Activated CD8-positive, alpha-beta memory T cell treated with anti-CD3 and anti-CD28 coated beads, Interleukin-2, amount 50 U/mL, for 4 hours (primary cell): Measurements from ENCODE around the gene MCHR1.
"Not testable (repeated sequence)": the region's sequence is repeated elsewhere in the genome, so short reads cannot be mapped to it uniquely, and the experiment has no call there.

Source experiments
- DNase-seq: peaks from one replicate; pipeline ENCODE4 v3.0.0-alpha.2; 2020

MCHR1 gene

GRCh38 chr22:40659166-40659565 is 20.1 kb upstream of the MCHR1 start:
- DNase-seq, result no peak

- no peak for DNase-seq
Observed at GRCh38 chr22:40660730-40661129, 18.6 kb upstream of the MCHR1 start.

- no peak for DNase-seq
Observed at GRCh38 chr22:40661671-40662070, 17.6 kb upstream of the MCHR1 start.

- DNase-seq, result no peak
Observed at GRCh38 chr22:40665312-40665711, 14.0 kb upstream of the MCHR1 start.

GRCh38 chr22:40666151-40666848 is 13.0 kb upstream of the MCHR1 start:
- DNase-seq, result no peak

- no peak for DNase-seq
Observed at GRCh38 chr22:40668611-40669411, 10.5 kb upstream of the MCHR1 start.

GRCh38 chr22:40670058-40670457 is 9.2 kb upstream of the MCHR1 start:
- no peak for DNase-seq

- DNase-seq, result no peak
Observed at GRCh38 chr22:40671369-40671768, 7.9 kb upstream of the MCHR1 start.

GRCh38 chr22:40671796-40672360 is 7.4 kb upstream of the MCHR1 start:
- no peak for DNase-seq

GRCh38 chr22:40673017-40673416 is 6.3 kb upstream of the MCHR1 start:
- no peak for DNase-seq

- no peak for DNase-seq
Observed at GRCh38 chr22:40674274-40674673, 5.0 kb upstream of the MCHR1 start.

- not testable (repeated sequence) for DNase-seq
Observed at GRCh38 chr22:40676166-40676565, 3.1 kb upstream of the MCHR1 start.

- DNase-seq, result no peak
Observed at GRCh38 chr22:40676644-40677043, 2.6 kb upstream of the MCHR1 start.

- no peak for DNase-seq
Observed at GRCh38 chr22:40678493-40679248, 613 bp upstream of the MCHR1 start.

- DNase-seq, result no peak
Observed at GRCh38 chr22:40679964-40680818, 907 bp downstream of the MCHR1 start.

- DNase-seq, result no peak
Observed at GRCh38 chr22:40680819-40681183, 1.5 kb downstream of the MCHR1 start.

GRCh38 chr22:40681451-40681850 is 2.2 kb downstream of the MCHR1 start:
- no peak for DNase-seq

- no peak for DNase-seq
Observed at GRCh38 chr22:40684728-40685127, 5.4 kb downstream of the MCHR1 start.

- no peak for DNase-seq
Observed at GRCh38 chr22:40685406-40685805, 6.1 kb downstream of the MCHR1 start.

- DNase-seq, result no peak
Observed at GRCh38 chr22:40687706-40688105, 8.4 kb downstream of the MCHR1 start.

- DNase-seq, result no peak
Observed at GRCh38 chr22:40690370-40690769, 11.1 kb downstream of the MCHR1 start.

GRCh38 chr22:40691532-40691931 is 12.2 kb downstream of the MCHR1 start:
- no peak for DNase-seq
